Astrocyte of the cerebellum (primary cell): ENCODE results near the gene CEACAM21.

ENCODE experiments used
- DNase-seq: peaks from one replicate; pipeline ENCODE4 v3.0.0-alpha.2; 2011; ENCODE audit warnings: low read depth
- H3K4me3 ChIP-seq: 2 replicates; pipeline ENCODE4 v1.5.1; 2011; ENCODE audit warnings: mild to moderate bottlenecking, low read depth, low read length, moderate library complexity
- in situ Hi-C: cut with HindIII; loops from 2 replicates; pipeline ENCODE4 v1.10.0; 2017; ENCODE audit warnings: low sequenced_read_pairs
- TF ChIP-seq, protein P1 (sequence below): IDR thresholded peaks from 2 replicates; pipeline ENCODE4 v1.5.1; 2012; ENCODE audit warnings: low read length, low read depth, moderate library complexity, mild to moderate bottlenecking; ENCODE audit errors: missing control alignments

CEACAM21 gene

DNA sequence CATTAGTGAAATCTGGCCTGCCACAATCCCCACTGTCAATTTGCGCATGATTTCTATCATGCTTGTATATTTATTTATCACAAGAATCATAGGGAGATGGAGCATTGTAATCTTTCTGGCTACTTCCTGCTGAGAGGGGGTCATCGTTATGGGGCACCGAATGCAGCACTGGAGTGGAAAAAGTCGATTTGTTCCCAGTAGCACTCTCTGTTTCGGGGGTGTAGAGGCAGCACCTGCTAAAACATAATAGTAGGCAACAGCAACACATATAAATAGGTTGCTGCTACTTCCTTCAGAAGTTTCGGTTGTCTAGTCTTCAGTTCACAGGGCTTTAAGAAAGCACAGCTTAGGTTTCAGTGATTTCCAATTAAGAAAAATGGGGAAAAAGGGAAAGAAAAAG, 23.4 kb upstream of the CEACAM21 start:
- H3K4me3 ChIP-seq: no peak overlapping the region
- in situ Hi-C loops: no loop called here
- no peak for DNase-seq
- TF ChIP-seq, protein P1, sequence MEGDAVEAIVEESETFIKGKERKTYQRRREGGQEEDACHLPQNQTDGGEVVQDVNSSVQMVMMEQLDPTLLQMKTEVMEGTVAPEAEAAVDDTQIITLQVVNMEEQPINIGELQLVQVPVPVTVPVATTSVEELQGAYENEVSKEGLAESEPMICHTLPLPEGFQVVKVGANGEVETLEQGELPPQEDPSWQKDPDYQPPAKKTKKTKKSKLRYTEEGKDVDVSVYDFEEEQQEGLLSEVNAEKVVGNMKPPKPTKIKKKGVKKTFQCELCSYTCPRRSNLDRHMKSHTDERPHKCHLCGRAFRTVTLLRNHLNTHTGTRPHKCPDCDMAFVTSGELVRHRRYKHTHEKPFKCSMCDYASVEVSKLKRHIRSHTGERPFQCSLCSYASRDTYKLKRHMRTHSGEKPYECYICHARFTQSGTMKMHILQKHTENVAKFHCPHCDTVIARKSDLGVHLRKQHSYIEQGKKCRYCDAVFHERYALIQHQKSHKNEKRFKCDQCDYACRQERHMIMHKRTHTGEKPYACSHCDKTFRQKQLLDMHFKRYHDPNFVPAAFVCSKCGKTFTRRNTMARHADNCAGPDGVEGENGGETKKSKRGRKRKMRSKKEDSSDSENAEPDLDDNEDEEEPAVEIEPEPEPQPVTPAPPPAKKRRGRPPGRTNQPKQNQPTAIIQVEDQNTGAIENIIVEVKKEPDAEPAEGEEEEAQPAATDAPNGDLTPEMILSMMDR: no peak

DNA sequence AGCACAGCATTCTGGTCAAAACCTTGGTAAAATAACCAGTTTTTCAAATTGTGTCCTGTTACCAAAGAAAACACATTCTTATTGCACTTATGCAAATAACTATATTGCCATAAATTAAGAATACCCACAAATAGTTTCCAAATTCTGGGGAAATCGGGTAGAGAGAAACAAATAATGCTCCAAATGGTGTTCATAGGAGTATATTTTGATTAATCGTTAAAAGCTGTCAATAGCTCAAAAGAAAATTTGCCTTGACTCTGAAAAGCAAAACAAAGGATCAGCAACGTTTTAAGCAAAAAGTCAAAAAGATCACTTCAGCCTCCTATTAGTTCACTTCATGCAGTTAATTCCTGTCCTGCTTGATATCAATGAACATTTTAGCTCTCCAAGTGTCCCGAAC, 22.2 kb upstream of the CEACAM21 start:
- no peak overlapping the region for H3K4me3 ChIP-seq
- no peak for DNase-seq
- TF ChIP-seq, protein P1: no peak
- in situ Hi-C loops: no loop called here

DNA sequence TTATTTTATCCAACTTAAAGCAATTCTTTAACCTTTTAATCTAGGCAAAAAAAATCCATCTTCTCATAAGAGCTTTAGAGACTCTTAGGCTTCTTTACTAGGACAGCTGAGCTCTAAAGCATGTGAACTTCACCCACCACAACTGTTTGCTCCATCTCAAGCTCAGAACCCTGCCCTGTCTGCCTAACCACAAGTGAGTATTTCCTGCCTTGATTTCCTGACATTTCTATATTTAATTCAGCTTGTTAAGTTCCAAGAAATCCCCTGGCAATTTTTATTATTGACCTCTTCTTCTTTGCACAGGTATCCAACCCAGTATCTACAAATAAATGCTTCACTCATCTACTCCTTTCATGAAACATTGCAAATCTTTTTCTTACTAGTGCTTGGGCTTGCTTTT, 21.1 kb upstream of the CEACAM21 start:
- TF ChIP-seq, protein P1: no peak
- H3K4me3 ChIP-seq: no peak overlapping the region
- in situ Hi-C loops: no loop called here
- DNase-seq: no peak

DNA sequence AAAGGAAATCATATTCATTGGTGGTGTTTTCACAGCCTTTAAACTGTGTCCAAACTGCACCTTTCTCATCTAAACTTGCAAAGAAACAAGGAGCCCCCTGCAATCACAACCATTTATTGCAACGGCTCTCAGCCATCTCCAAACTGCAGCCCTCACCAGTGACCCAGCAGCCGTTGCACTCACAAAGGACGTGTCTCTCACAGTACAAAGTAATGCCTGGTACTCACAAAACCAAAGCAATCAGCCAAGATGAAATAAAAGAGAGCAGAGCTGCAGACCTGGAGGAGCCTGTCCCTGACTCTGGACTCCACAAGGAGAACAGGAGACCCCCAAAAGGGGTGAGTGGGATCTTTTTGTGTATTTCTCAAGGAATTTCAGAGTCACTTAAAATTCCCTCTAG, 20.2 kb upstream of the CEACAM21 start:
- no peak for DNase-seq
- H3K4me3 ChIP-seq: no peak overlapping the region
- TF ChIP-seq, protein P1: no peak
- in situ Hi-C loops: no loop called here

DNA sequence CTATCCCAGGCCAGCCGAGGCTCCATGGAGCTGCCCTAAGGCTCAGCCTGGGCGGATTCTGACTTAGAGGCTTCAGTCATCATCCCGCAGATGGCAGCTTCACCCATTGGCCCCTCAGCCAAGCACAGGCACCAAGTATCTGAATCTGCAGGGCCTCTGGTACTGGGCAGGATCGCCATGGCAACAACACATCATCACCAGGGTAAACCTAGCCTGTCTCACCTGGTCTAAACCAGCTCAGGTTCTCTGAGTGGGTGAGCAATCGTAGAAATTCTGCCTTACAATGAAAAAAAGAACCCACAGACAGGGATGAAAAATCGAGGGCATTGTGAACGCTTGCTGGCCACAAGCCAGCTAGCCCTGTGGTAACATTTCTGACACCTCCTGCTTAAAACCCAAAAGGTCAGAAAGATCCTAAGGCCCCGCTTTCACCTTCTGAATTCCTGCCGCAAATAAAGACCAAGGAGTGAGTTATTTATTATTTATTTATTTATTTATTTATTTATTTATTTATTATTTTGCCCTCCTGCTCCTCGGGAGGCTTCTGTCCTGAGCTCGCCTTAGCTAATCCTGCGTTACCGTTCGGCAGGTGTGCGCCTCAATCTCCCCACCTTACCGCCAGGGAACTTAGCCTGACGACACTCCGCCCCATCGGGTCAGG, 12.0 kb upstream of the CEACAM21 start:
- DNase-seq: no peak
- no peak overlapping the region for H3K4me3 ChIP-seq
- in situ Hi-C loops: no loop called here
- TF ChIP-seq, protein P1: no peak

DNA sequence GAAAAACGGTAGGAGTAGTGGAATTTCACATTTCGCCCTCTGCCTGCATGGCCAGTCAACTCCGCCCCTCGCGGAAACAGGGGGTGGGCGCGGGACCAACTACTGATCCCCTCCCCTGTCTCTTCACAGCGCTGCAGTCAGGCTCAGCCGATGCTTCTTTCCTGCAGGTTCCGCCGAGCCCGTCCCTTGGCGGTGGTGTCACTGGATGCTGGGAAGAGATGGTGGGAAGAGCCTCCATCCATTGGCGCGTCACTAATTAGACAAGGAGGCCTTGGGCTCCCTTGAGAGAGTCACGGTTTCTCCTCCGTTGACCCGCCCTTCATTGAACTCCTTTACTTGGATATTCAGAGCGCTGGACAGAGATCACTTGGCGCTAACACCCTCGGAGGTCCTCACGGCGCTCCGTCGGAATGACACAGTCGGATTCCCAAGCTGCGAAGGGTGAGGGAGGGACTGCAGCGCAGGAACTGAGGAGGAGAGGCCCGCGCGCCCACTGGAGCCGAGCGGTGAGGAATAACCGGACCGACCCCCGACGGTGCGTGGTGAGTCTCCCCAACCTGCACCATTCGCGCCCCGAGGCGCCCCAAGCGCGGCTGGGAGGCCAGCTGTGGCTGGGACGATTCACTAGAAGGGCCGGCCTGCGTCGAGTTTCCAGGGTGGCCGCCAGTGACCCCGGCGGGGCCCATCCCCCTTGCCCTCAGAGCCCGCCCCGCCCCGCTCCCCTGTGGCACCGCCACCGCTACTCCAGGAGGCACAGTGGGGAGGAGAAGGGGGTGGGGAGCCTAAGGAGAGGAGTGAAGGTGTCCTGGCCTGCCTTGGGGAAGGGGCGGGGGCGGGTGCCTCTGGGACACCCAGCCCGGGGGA, 11.2 kb upstream of the CEACAM21 start:
- TF ChIP-seq, protein P1: no peak
- in situ Hi-C loops: no loop called here
- H3K4me3 ChIP-seq: no peak overlapping the region
- DNase-seq: no peak
